Omental fat pad (tissue), 4 donors: ENCODE data around the gene ATG7. TPM values are rescaled to one million over a fixed set of nuclear protein-coding genes. Genes with fewer than 3 reads are reported as not detected.

ENCODE experiments used
- ATAC-seq: fragments of 150-250 bp; one replicate; pipeline ENCODE4 v1.9.1; 2016; ENCODE audit warnings: mild to moderate bottlenecking, moderate library complexity; ENCODE audit not compliant: low FRiP score
- DNase-seq: peaks from one replicate; pipeline ENCODE4 v3.0.0-alpha.2; 2019; ENCODE audit warnings: low spot score
- CTCF ChIP-seq, 3 donors: fragments of 450-650 bp; IDR thresholded peaks; one replicate each; pipeline ENCODE4 v1.5.1; 2016 to 2017; ENCODE audit warnings: antibody characterized with exemption in 3 of 3, mild to moderate bottlenecking in 3 of 3, moderate library complexity in 2 of 3
- total RNA-seq, 4 donors: library from RNA; depleted of rRNA; stranded (reverse); fragments of >200 nt; gene quantifications; one replicate each; pipeline ENCODE4 v1.1.0, GENCODE V29; 2016

ATG7 gene
- 10 to 100 TPM; 62.9 to 96.7 (median 76.2) TPM for total RNA-seq

- TF ChIP-seq CTCF (IDR thresholded peaks at IDR 0.05): no peak
- ATAC-seq (peak; percentile 97), DNase-seq (peak; percentile 97)
These were observed at the start of gene ATG7 for GRCh38 chr3:11271986-11272904. Gene ATG7 (plus strand): TSS chr3:11272397. CDS start chr3:11298696, 26,299 bp downstream.

- ATAC-seq: no peak
- TF ChIP-seq CTCF (IDR thresholded peaks at IDR 0.05): no peak
These were observed 48.2 kb upstream of the ATG7 start for GRCh38 chr3:11224010-11224409.

GRCh38 chr3:11224870-11225229 is 47.3 kb upstream of the ATG7 start:
- no peak for ATAC-seq
- no peak for TF ChIP-seq CTCF (IDR thresholded peaks at IDR 0.05)
- no peak for DNase-seq

More at GRCh38 chr3:11224010-11224409, 48.2 kb upstream of the ATG7 start:
- DNase-seq: no peak

- ATAC-seq: no peak
- no peak for TF ChIP-seq CTCF (IDR thresholded peaks at IDR 0.05)
- DNase-seq: no peak
These were observed 46.2 kb upstream of the ATG7 start for GRCh38 chr3:11226042-11226370.

- no peak for DNase-seq
- ATAC-seq: no peak
- no peak for TF ChIP-seq CTCF (IDR thresholded peaks at IDR 0.05)
These were observed 44.2 kb upstream of the ATG7 start for GRCh38 chr3:11228041-11228440.

GRCh38 chr3:11230125-11230524 is 42.1 kb upstream of the ATG7 start:
- TF ChIP-seq CTCF (IDR thresholded peaks at IDR 0.05): no peak
- ATAC-seq (peak; percentile 38), DNase-seq (no peak)

- ATAC-seq: no peak
- no peak for DNase-seq
- no peak for TF ChIP-seq CTCF (IDR thresholded peaks at IDR 0.05)
These were observed 41.4 kb upstream of the ATG7 start for GRCh38 chr3:11230832-11231231.
